Adipose tissue (tissue), 3 donors: ENCODE measurements around the gene MYLK. TPM values are rescaled to one million over a fixed set of nuclear protein-coding genes. Genes with fewer than 3 reads are reported as not detected.

Experiments used
- H3K27ac ChIP-seq: one replicate; pipeline ENCODE4 v1.5.1; 2013; ENCODE audit warnings: low read depth, low read length
- WGBS, 3 donors: extraction: QIAGEN DNeasy Blood & Tissue Kit; methylation state at CpG; one replicate each; pipeline ENCODE4 v1.1.7; 2013; 5-methylcytosine and 5-hydroxymethylcytosine counted together
- polyA plus RNA-seq, 3 donors: library from polyadenylated mRNA; stranded (reverse); fragments of 200-250 nt; gene quantifications; one replicate each; pipeline ENCODE4 v1.2.3, GENCODE V29; 2013
- donor health status: healthy with polysubstance abuse.
- donor health status: Bipolar disorder and iron deficiency.
- donor health status: healthy.

The MYLK gene
- polyA plus RNA-seq, 3 donors: 8.5 to 33.0 (median 16.0) TPM

- no peak overlapping the region for H3K27ac ChIP-seq
- 88 to 91% (median 88%) methylated on average over 5 of the region's 5 CpGs for WGBS, 3 donors
Measured at GRCh38 chr3:123787133-123787532, 97.0 kb downstream of the MYLK start.

- 94 to 98% (median 97%) methylated on average over 3 of the region's 3 CpGs for WGBS, 3 donors
- no peak overlapping the region for H3K27ac ChIP-seq
Measured at GRCh38 chr3:123785602-123786001, 98.5 kb downstream of the MYLK start.

GRCh38 chr3:123783811-123784210 is 100.3 kb downstream of the MYLK start:
- H3K27ac ChIP-seq: no peak overlapping the region

GRCh38 chr3:123783050-123783689 is 101.0 kb downstream of the MYLK start:
- H3K27ac ChIP-seq: no peak overlapping the region

More at GRCh38 chr3:123783811-123784210, 100.3 kb downstream of the MYLK start:
- WGBS, 3 donors: 42 to 64% (median 52%) methylated on average over 4 of the region's 4 CpGs

GRCh38 chr3:123782488-123782887 is 101.6 kb downstream of the MYLK start:
- no peak overlapping the region for H3K27ac ChIP-seq
- 52 to 71% (median 67%) methylated on average over 4 of the region's 4 CpGs for WGBS, 3 donors

More at GRCh38 chr3:123783050-123783689, 101.0 kb downstream of the MYLK start:
- WGBS, 3 donors: 34 to 63% (median 56%) methylated on average over 1 of the region's 1 CpG

- H3K27ac ChIP-seq: no peak overlapping the region
- WGBS, 3 donors: 86 to 95% (median 93%) methylated on average over 6 of the region's 6 CpGs
Measured at GRCh38 chr3:123781571-123782275, 102.4 kb downstream of the MYLK start.

GRCh38 chr3:123781138-123781537 is 103.0 kb downstream of the MYLK start:
- WGBS, 3 donors: 69 to 90% (median 86%) methylated on average over 2 of the region's 2 CpGs

GRCh38 chr3:123780656-123781055 is 103.5 kb downstream of the MYLK start:
- no peak overlapping the region for H3K27ac ChIP-seq
- WGBS, 3 donors: 77 to 93% (median 88%) methylated on average over 6 of the region's 6 CpGs

More at GRCh38 chr3:123781138-123781537, 103.0 kb downstream of the MYLK start:
- no peak overlapping the region for H3K27ac ChIP-seq

- no peak overlapping the region for H3K27ac ChIP-seq
Measured at GRCh38 chr3:123779655-123780231, 104.4 kb downstream of the MYLK start.

GRCh38 chr3:123778991-123779622 is 105.0 kb downstream of the MYLK start:
- H3K27ac ChIP-seq: no peak overlapping the region
- WGBS, 3 donors: 59 to 79% (median 79%) methylated on average over 8 of the region's 8 CpGs

More at GRCh38 chr3:123779655-123780231, 104.4 kb downstream of the MYLK start:
- WGBS, 3 donors: 83 to 91% (median 89%) methylated on average over 10 of the region's 10 CpGs

GRCh38 chr3:123778525-123778924 is 105.6 kb downstream of the MYLK start:
- 85 to 97% (median 96%) methylated on average over 7 of the region's 7 CpGs for WGBS, 3 donors
- H3K27ac ChIP-seq: no peak overlapping the region

- H3K27ac ChIP-seq: no peak overlapping the region
- WGBS, 3 donors: 79 to 84% (median 80%) methylated on average over 5 of the region's 5 CpGs
Measured at GRCh38 chr3:123776071-123776782, 107.9 kb downstream of the MYLK start.

GRCh38 chr3:123774474-123774873 is 109.7 kb downstream of the MYLK start:
- no peak overlapping the region for H3K27ac ChIP-seq
- 78 to 82% (median 80%) methylated on average over 3 of the region's 3 CpGs for WGBS, 3 donors

GRCh38 chr3:123773681-123774431 is 110.3 kb downstream of the MYLK start:
- H3K27ac ChIP-seq: no peak overlapping the region
- 63 to 73% (median 67%) methylated on average over 7 of the region's 7 CpGs for WGBS, 3 donors

GRCh38 chr3:123769356-123769743 is 114.8 kb downstream of the MYLK start:
- no peak overlapping the region for H3K27ac ChIP-seq
- WGBS, 3 donors: 84 to 93% (median 92%) methylated on average over 3 of the region's 3 CpGs

- H3K27ac ChIP-seq: no peak overlapping the region
- 72 to 79% (median 79%) methylated on average over 8 of the region's 8 CpGs for WGBS, 3 donors
Measured at GRCh38 chr3:123768480-123769355, 115.4 kb downstream of the MYLK start.
